ENCODE measurements around the gene MYO7A. TPM values are rescaled to one million over a fixed set of nuclear protein-coding genes. Genes with fewer than 3 reads are reported as not detected.

The MYO7A gene
- total and polyA plus RNA-seq, 2 of the 8 experiments (the other 6 are each of a cell fraction or from before 2014, with no cell fraction given): 1.5 to 1.9 TPM

DNA sequence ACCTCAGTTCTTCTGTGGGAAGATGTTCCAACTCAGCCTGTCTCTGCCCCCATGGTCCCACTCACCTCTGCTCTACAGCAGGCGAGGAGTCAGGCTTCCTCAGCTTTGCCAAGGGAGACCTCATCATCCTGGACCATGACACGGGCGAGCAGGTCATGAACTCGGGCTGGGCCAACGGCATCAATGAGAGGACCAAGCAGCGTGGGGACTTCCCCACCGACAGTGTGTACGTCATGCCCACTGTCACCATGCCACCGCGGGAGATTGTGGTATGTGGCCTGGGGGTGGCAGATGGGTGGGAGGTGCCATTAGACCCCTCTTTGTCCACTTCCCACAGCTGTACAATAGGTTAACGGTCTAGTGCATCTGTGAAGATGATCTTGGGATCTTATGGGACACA is 73.3 kb downstream of the MYO7A start (continued):
- TF ChIP-seq, protein P1, sequence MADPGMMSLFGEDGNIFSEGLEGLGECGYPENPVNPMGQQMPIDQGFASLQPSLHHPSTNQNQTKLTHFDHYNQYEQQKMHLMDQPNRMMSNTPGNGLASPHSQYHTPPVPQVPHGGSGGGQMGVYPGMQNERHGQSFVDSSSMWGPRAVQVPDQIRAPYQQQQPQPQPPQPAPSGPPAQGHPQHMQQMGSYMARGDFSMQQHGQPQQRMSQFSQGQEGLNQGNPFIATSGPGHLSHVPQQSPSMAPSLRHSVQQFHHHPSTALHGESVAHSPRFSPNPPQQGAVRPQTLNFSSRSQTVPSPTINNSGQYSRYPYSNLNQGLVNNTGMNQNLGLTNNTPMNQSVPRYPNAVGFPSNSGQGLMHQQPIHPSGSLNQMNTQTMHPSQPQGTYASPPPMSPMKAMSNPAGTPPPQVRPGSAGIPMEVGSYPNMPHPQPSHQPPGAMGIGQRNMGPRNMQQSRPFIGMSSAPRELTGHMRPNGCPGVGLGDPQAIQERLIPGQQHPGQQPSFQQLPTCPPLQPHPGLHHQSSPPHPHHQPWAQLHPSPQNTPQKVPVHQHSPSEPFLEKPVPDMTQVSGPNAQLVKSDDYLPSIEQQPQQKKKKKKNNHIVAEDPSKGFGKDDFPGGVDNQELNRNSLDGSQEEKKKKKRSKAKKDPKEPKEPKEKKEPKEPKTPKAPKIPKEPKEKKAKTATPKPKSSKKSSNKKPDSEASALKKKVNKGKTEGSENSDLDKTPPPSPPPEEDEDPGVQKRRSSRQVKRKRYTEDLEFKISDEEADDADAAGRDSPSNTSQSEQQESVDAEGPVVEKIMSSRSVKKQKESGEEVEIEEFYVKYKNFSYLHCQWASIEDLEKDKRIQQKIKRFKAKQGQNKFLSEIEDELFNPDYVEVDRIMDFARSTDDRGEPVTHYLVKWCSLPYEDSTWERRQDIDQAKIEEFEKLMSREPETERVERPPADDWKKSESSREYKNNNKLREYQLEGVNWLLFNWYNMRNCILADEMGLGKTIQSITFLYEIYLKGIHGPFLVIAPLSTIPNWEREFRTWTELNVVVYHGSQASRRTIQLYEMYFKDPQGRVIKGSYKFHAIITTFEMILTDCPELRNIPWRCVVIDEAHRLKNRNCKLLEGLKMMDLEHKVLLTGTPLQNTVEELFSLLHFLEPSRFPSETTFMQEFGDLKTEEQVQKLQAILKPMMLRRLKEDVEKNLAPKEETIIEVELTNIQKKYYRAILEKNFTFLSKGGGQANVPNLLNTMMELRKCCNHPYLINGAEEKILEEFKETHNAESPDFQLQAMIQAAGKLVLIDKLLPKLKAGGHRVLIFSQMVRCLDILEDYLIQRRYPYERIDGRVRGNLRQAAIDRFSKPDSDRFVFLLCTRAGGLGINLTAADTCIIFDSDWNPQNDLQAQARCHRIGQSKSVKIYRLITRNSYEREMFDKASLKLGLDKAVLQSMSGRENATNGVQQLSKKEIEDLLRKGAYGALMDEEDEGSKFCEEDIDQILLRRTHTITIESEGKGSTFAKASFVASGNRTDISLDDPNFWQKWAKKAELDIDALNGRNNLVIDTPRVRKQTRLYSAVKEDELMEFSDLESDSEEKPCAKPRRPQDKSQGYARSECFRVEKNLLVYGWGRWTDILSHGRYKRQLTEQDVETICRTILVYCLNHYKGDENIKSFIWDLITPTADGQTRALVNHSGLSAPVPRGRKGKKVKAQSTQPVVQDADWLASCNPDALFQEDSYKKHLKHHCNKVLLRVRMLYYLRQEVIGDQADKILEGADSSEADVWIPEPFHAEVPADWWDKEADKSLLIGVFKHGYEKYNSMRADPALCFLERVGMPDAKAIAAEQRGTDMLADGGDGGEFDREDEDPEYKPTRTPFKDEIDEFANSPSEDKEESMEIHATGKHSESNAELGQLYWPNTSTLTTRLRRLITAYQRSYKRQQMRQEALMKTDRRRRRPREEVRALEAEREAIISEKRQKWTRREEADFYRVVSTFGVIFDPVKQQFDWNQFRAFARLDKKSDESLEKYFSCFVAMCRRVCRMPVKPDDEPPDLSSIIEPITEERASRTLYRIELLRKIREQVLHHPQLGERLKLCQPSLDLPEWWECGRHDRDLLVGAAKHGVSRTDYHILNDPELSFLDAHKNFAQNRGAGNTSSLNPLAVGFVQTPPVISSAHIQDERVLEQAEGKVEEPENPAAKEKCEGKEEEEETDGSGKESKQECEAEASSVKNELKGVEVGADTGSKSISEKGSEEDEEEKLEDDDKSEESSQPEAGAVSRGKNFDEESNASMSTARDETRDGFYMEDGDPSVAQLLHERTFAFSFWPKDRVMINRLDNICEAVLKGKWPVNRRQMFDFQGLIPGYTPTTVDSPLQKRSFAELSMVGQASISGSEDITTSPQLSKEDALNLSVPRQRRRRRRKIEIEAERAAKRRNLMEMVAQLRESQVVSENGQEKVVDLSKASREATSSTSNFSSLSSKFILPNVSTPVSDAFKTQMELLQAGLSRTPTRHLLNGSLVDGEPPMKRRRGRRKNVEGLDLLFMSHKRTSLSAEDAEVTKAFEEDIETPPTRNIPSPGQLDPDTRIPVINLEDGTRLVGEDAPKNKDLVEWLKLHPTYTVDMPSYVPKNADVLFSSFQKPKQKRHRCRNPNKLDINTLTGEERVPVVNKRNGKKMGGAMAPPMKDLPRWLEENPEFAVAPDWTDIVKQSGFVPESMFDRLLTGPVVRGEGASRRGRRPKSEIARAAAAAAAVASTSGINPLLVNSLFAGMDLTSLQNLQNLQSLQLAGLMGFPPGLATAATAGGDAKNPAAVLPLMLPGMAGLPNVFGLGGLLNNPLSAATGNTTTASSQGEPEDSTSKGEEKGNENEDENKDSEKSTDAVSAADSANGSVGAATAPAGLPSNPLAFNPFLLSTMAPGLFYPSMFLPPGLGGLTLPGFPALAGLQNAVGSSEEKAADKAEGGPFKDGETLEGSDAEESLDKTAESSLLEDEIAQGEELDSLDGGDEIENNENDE (IDR thresholded peaks at IDR 0.05; ENCODE audit: insufficient replicate concordance, low read length): no peak
- TF ChIP-seq, protein P2, sequence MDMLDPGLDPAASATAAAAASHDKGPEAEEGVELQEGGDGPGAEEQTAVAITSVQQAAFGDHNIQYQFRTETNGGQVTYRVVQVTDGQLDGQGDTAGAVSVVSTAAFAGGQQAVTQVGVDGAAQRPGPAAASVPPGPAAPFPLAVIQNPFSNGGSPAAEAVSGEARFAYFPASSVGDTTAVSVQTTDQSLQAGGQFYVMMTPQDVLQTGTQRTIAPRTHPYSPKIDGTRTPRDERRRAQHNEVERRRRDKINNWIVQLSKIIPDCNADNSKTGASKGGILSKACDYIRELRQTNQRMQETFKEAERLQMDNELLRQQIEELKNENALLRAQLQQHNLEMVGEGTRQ (IDR thresholded peaks at IDR 0.05; ENCODE audit: low read length): no peak
- no peak for TF ChIP-seq SP4 (IDR thresholded peaks at IDR 0.05; ENCODE audit: low read length)
